ENCODE results near the gene SH3BP2. TPM values are rescaled to one million over a fixed set of nuclear protein-coding genes. Genes with fewer than 3 reads are reported as not detected.
"Not testable (repeated sequence)": the region's sequence is repeated elsewhere in the genome, so short reads cannot be mapped to it uniquely, and the experiment has no call there.

SH3BP2 gene
- total and polyA plus RNA-seq, 4 donors, result 6.2 to 75.4 (median 30.8) TPM

GRCh38 chr4:2761035-2761923 lies 31.6 kb upstream of the SH3BP2 start:
- Histone ChIP-seq H3K27ac (ENCODE audit: low read depth in 1 of 2, low read length in 2 of 2) (no peak overlapping the region), H3K27me3 (ENCODE audit: control insufficient read depth in 1 of 2, insufficient read depth in 2 of 2, low read length in 1 of 2) (no peaks in the 10 kb centered on the region), H3K4me1 (ENCODE audit: control insufficient read depth in 1 of 2, insufficient read depth in 2 of 2, low read length in 2 of 2) (no peaks in the 10 kb centered on the region), H3K9me3 (ENCODE audit: control insufficient read depth, low read length) (no peaks in the 10 kb centered on the region), H3K4me3 (ENCODE audit: low read length in 2 of 2) (no peak overlapping the region), H3K36me3 (ENCODE audit: control insufficient read depth in 1 of 2, insufficient read depth in 2 of 2, low read length in 1 of 2) (no peaks in the 10 kb centered on the region)
- intact Hi-C loops (cut with DNase I), result loop anchor here (5.0 to 10.0 kb wide), 4 partner anchors 171 to 276 kb away; partner anchors contain the start of genes GRK4 (in 1 of the 2) and NOP14 (in 1 of the 2)
- WGBS, 2 donors, result 71 to 72% methylated on average over 14 of the region's 14 CpGs
- ATAC-seq (ENCODE audit: low FRiP score) (no peak), DNase-seq (peak in 1 of 2 donors; percentile 77)

GRCh38 chr4:2762048-2762447 lies 30.8 kb upstream of the SH3BP2 start:
- H3K9me3 ChIP-seq (ENCODE audit: control insufficient read depth, low read length), result no peaks in the 10 kb centered on the region
- no peak overlapping the region for H3K4me3 ChIP-seq (ENCODE audit: low read length in 2 of 2)
- WGBS, 2 donors, result 66 to 68% methylated on average over 5 of the region's 5 CpGs
- intact Hi-C loops (cut with DNase I), result loop anchor here (5.0 to 10.0 kb wide), 4 partner anchors 170 to 275 kb away; partner anchors contain the start of genes GRK4 (in 1 of the 2) and NOP14 (in 1 of the 2)
- H3K27ac ChIP-seq (ENCODE audit: low read depth in 1 of 2, low read length in 2 of 2), result no peak overlapping the region
- no peaks in the 10 kb centered on the region for H3K4me1 ChIP-seq (ENCODE audit: control insufficient read depth in 1 of 2, insufficient read depth in 2 of 2, low read length in 2 of 2)
- no peaks in the 10 kb centered on the region for H3K27me3 ChIP-seq (ENCODE audit: control insufficient read depth in 1 of 2, insufficient read depth in 2 of 2, low read length in 1 of 2)
- ATAC-seq (ENCODE audit: low FRiP score), result no peak
- DNase-seq, result no peak
- no peaks in the 10 kb centered on the region for H3K36me3 ChIP-seq (ENCODE audit: control insufficient read depth in 1 of 2, insufficient read depth in 2 of 2, low read length in 1 of 2)

GRCh38 chr4:2762486-2763370 lies 30.2 kb upstream of the SH3BP2 start:
- WGBS, 2 donors, result 96% methylated on average over 37 to 42 of the region's 42 CpGs
- not testable (repeated sequence) for H3K27me3 ChIP-seq (ENCODE audit: control insufficient read depth in 1 of 2, insufficient read depth in 2 of 2, low read length in 1 of 2); H3K27ac ChIP-seq (ENCODE audit: low read depth in 1 of 2, low read length in 2 of 2); DNase-seq; ATAC-seq (ENCODE audit: low FRiP score); H3K4me1 ChIP-seq (ENCODE audit: control insufficient read depth in 1 of 2, insufficient read depth in 2 of 2, low read length in 2 of 2); H3K36me3 ChIP-seq (ENCODE audit: control insufficient read depth in 1 of 2, insufficient read depth in 2 of 2, low read length in 1 of 2); H3K9me3 ChIP-seq (ENCODE audit: control insufficient read depth, low read length); H3K4me3 ChIP-seq (ENCODE audit: low read length in 2 of 2)
- intact Hi-C loops (cut with DNase I), result loop anchor here (5.0 to 10.0 kb wide), 4 partner anchors 170 to 275 kb away; partner anchors contain the start of genes GRK4 (in 1 of the 2) and NOP14 (in 1 of the 2)

DNA sequence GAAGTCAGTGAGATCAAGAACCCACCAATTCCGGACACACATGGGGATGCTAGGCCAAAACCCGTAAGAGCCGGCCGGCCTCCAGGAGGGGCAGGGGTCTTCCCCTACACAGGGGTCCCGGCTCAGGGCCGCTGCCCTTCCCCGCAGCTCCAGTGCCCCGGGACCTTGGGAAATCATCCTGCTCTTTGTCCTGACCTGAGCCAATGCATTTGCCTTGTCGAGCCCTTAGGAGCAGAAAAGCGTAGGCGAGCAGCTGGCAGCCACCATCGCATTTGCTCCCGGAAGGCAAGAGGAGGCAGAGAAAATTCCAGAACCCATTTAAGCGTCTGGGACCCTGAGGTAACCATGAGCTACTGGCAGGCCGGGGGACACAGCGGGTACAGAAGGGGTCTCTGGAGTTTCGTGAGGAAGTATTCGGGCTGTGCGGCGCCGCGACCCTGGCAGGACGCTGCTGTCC lies 29.3 kb upstream of the SH3BP2 start:
- DNase-seq (peak in 1 of 2 donors; percentile 69), ATAC-seq (ENCODE audit: low FRiP score) (peak; percentile 8)
- 25 to 29% methylated on average over 23 of the region's 23 CpGs for WGBS, 2 donors
- H3K27ac ChIP-seq (ENCODE audit: low read depth in 1 of 2, low read length in 2 of 2), result peak overlapping the region in 1 of 2 donors; percentile 28
- H3K9me3 ChIP-seq (ENCODE audit: control insufficient read depth, low read length), result no peaks in the 10 kb centered on the region
- no peaks in the 10 kb centered on the region for H3K27me3 ChIP-seq (ENCODE audit: control insufficient read depth in 1 of 2, insufficient read depth in 2 of 2, low read length in 1 of 2)
- intact Hi-C loops (cut with DNase I), result loop anchor here (5.0 to 10.0 kb wide), 4 partner anchors 169 to 274 kb away; partner anchors contain the start of genes GRK4 (in 1 of the 2) and NOP14 (in 1 of the 2)
- H3K4me3 ChIP-seq (ENCODE audit: low read length in 2 of 2), result peak overlapping the region; percentile 31 to 46
- no peaks in the 10 kb centered on the region for H3K4me1 ChIP-seq (ENCODE audit: control insufficient read depth in 1 of 2, insufficient read depth in 2 of 2, low read length in 2 of 2)
- no peaks in the 10 kb centered on the region for H3K36me3 ChIP-seq (ENCODE audit: control insufficient read depth in 1 of 2, insufficient read depth in 2 of 2, low read length in 1 of 2)

DNA sequence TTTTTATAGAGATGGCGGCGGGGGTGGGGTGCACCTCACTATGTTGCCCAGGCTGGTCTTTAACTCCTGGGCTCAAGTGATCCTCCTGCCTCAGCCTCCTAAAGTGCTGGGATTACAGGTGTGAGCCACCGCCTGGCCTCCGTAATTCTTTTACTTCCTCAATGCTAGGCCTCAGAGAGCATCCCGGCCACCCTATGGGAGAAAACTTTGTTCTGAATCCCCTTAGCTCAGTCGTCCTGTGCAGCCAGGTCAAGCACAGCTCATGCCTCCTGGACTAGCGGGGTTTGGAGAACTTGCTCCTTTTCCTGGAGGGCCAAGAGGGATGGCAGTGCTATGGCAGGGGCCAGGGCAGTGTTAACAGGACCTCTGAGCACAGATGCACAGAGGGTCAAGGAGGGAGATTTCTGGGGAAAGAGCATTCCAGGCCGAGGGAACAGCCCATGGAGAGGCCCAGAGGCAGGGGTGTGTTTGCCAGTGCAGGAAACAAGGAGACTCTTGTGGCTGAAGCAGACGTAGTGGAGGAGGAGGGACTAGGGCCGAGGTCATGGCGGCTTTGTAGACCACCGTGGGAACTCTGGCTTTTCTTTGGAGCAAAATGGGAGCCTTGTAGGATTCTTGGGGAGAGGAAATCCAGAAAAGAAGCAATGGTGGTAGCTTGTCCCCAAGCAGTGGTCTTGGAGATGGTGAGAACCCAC lies 26.9 kb upstream of the SH3BP2 start:
- intact Hi-C loops (cut with DNase I), result loop anchor here in 1 of 2 donors (10.0 kb wide), 1 partner anchor 169 kb away; no protein-coding TSS in a partner anchor
- no peaks in the 10 kb centered on the region for H3K4me1 ChIP-seq (ENCODE audit: control insufficient read depth in 1 of 2, insufficient read depth in 2 of 2, low read length in 2 of 2)
- no peak for ATAC-seq (ENCODE audit: low FRiP score)
- H3K4me3 ChIP-seq (ENCODE audit: low read length in 2 of 2), result no peak overlapping the region
- DNase-seq, result peak in 1 of 2 donors; percentile 44
- WGBS, 2 donors, result 94% methylated on average over 12 of the region's 12 CpGs
- H3K36me3 ChIP-seq (ENCODE audit: control insufficient read depth in 1 of 2, insufficient read depth in 2 of 2, low read length in 1 of 2), result no peaks in the 10 kb centered on the region
- H3K9me3 ChIP-seq (ENCODE audit: control insufficient read depth, low read length), result no peaks in the 10 kb centered on the region
- H3K27me3 ChIP-seq (ENCODE audit: control insufficient read depth in 1 of 2, insufficient read depth in 2 of 2, low read length in 1 of 2), result no peaks in the 10 kb centered on the region
- no peak overlapping the region for H3K27ac ChIP-seq (ENCODE audit: low read depth in 1 of 2, low read length in 2 of 2)

DNA sequence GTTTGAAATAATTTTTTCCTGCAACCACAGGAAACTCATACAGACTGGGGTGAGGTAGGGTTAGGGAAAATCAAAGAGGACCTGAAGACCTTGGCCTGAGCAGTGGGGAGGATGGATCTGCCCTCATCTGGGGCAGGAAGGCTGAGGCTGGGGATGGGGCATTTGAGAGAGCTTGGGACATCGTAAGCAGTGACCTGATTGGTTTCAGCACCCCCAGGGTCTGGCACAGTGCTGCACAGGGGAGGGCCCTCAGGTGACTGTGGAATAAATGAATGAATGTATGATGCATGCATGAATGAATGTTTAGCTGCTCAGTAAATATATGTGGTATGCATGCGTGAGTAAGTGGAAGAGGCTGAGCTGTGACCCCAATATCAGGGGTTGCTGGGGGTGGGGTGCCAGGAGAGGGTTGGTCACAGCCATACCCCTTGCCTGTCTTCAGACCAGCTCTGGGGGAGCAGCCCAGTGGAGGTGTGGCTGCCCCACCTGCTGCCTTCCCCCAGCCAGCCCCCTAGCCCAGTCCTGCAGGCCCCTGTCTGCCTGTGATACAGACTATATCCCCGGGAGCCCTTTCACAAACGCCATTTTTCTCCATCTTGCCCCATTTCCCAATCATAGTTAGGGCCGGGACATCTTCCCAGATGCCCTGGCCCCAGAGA lies 25.7 kb upstream of the SH3BP2 start:
- Histone ChIP-seq H3K36me3 (ENCODE audit: control insufficient read depth in 1 of 2, insufficient read depth in 2 of 2, low read length in 1 of 2) (no peaks in the 10 kb centered on the region), H3K27ac (ENCODE audit: low read depth in 1 of 2, low read length in 2 of 2) (no peak overlapping the region), H3K9me3 (ENCODE audit: control insufficient read depth, low read length) (no peaks in the 10 kb centered on the region), H3K4me1 (ENCODE audit: control insufficient read depth in 1 of 2, insufficient read depth in 2 of 2, low read length in 2 of 2) (no peaks in the 10 kb centered on the region), H3K4me3 (ENCODE audit: low read length in 2 of 2) (no peak overlapping the region), H3K27me3 (ENCODE audit: control insufficient read depth in 1 of 2, insufficient read depth in 2 of 2, low read length in 1 of 2) (no peaks in the 10 kb centered on the region)
- 90 to 93% methylated on average over 5 of the region's 5 CpGs for WGBS, 2 donors
- peak in 1 of 2 donors; percentile 25 for DNase-seq
- ATAC-seq (ENCODE audit: low FRiP score), result no peak
- intact Hi-C loops (cut with DNase I), result loop anchor here in 1 of 2 donors (10.0 kb wide), 1 partner anchor 168 kb away; no protein-coding TSS in a partner anchor

DNA sequence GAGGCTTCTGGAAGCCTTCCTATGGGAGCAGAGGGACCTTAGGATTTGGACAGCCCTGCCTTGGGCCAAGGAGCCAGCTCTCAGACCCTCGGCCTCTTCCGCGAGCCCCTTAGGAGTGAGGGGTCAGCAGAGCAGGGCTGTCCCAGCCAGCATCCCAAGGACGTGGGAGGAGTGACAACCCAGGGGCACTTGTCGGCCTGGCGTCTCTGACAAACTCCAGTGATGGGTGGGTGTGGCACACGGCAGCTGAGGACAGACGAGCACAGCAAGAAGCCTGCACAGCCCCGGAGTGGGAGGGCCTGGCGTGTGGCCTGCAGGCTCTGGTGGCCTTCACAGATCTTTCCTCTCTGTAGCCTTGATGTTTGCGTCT lies 25.2 kb upstream of the SH3BP2 start:
- H3K9me3 ChIP-seq (ENCODE audit: control insufficient read depth, low read length), result no peaks in the 10 kb centered on the region
- ATAC-seq (ENCODE audit: low FRiP score) (no peak), DNase-seq (peak in 1 of 2 donors; percentile 69)
- 88 to 92% methylated on average over 11 of the region's 11 CpGs for WGBS, 2 donors
- H3K27ac ChIP-seq (ENCODE audit: low read depth in 1 of 2, low read length in 2 of 2), result no peak overlapping the region
- H3K4me1 ChIP-seq (ENCODE audit: control insufficient read depth in 1 of 2, insufficient read depth in 2 of 2, low read length in 2 of 2), result no peaks in the 10 kb centered on the region
- no peaks in the 10 kb centered on the region for H3K27me3 ChIP-seq (ENCODE audit: control insufficient read depth in 1 of 2, insufficient read depth in 2 of 2, low read length in 1 of 2)
- H3K4me3 ChIP-seq (ENCODE audit: low read length in 2 of 2), result no peak overlapping the region
- intact Hi-C loops (cut with DNase I), result loop anchor here in 1 of 2 donors (10.0 kb wide), 1 partner anchor 167 kb away; no protein-coding TSS in a partner anchor
- H3K36me3 ChIP-seq (ENCODE audit: control insufficient read depth in 1 of 2, insufficient read depth in 2 of 2, low read length in 1 of 2), result no peaks in the 10 kb centered on the region

Measured in aorta (tissue), 5 donors.